HG03280 (cell line): ENCODE data around the gene UBE2H.

Source experiments
- ATAC-seq: cut with Tn5 transposase; IDR thresholded peaks from one replicate; pipeline ENCODE4 v1.9.1; 2021; ENCODE audit warnings: mild to moderate bottlenecking, moderate library complexity; ENCODE audit not compliant: unreplicated experiment

UBE2H gene

DNA sequence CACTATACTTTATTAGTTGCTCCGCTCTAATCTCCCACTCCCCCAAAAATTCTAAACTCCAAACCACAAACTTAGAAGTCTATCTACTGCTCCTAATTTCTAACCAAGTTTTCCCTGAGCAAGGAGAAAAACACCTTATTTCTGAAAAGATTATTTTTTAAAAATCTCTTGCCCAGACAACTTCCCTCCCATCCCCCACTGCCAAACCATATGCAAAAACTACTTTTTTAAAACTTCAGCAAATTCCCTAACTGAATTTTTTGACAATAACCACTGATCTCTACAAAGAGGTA, 1.9 kb downstream of the UBE2H start:
- no peak for ATAC-seq

DNA sequence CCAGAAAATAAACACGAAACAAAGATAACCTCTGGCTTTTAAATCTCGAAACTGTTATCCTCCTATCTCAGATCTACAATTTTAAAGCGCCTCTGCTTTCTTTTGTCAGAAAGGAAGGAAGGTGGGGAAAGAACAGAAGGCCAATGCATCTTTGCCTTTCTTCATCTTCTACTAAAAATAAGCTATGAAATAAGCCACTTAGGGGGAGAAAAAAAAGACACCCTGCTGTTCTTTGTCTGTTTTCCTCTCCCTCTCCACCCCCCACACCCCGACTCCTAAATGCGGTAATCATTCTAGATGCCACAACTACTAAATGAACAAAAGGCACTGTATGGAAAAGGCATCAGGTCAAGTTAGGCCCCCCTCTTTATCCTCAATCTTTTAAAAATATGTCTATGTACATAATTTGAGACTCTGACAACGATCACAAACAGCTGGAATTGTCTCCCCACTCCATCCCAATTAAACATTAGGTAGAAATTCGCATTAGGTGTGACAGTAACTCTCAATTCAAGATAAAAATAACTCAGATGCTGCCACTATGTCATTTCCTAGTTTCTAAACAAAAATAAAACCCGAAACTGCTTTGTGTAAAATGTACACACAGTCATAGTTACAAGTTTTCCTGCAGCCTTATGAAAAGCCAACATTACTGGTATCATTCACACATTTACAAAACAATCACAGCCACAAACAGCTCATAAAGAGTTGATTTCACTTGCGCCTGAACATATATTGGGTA, 2.4 kb downstream of the UBE2H start:
- no peak for ATAC-seq

DNA sequence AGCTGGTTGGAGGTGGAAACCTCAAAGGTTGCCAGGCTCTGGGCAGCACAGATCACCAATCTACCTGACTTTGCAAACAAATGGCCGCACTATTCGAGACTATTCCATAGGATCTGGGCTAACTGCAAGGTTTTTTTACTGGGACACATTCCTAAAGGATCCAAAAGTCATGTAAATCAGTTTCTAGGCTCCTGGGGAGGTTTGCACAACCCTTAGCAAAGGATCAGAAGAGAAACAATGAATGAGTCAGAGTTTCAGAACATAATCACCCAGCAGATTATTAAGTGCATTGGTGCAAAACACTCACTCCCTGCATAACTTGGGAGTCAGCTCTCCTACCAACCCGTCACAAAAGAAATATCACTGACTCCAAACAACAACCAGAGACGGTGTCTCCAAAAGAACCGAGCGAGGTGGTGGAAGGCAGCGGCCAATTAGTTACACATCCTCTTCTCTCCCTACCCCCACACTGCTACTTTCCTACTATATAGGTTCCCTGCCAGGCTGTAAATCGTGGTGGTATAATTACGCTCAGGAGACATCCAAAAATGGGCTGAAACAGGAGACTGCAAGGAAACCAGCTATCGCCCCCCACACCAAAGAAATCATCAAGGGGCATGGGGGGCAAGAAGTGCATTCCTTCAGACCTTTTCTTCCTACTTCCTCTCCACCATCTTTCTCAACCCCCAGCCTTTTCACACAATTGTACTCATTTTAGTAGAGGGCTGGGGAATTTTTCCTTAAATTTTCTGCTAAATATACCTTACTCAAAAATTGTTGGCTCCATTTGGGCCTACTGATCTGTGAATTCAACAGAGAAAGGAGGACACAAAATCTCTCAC, 3.2 kb downstream of the UBE2H start:
- peak; percentile 1 for ATAC-seq

DNA sequence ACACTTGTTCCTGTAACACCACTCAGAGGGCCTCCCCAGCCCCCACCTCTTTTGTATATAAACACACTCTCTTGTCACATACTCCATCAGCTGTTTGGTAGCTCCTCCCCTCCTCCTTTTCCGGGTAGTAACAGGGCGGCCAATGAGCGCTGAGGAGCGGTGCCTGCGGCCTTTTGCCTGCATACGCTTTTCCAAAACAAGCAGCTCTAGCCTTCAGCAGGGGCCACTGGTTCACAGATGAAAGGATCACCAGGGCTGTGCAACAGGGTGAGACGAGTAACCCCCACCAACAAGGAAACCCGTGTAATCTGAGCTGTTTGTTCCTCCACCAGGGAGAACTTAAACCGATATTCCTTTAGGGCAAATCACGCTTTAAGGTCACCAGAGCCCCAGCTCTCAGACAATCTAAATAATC, 3.9 kb downstream of the UBE2H start:
- peak; percentile 30 for ATAC-seq

DNA sequence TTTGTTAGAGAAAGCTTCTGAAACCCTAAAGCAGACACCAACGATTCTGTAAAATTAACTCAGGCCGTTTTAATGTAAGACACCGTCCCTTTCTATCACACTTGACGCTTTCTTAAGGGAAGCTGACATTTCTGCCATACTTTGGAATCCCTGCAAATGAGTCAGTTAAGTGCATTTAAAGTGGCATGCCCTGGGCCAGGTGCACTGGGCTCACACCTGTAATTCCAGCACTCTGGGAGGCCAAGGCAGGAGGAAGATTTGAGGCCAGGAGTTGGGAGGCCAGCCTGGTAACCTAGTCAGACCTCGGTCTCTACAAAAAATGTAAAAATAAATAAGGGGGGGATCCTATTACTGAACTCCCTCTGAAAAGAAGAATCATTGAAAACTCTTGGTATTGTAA, 4.4 kb downstream of the UBE2H start:
- ATAC-seq, result no peak

DNA sequence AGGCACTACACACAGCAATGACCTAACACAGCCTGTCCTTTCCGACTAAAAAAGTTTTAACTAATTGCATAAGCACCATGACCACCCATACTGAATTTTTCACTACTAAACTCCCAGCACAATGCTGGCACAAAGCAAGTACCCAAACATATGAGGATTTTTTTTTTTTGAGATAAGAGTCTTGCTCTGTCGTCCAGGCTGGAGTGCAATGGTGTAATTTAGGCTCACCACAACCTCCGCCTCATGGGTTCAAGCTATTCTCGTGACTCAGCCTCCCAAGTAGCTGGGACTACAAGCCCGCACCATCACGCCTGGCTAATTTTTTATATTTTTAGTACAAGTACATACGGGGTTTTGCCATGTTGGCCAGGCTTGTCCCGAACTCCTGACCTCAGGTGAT, 5.1 kb downstream of the UBE2H start:
- ATAC-seq, result no peak

DNA sequence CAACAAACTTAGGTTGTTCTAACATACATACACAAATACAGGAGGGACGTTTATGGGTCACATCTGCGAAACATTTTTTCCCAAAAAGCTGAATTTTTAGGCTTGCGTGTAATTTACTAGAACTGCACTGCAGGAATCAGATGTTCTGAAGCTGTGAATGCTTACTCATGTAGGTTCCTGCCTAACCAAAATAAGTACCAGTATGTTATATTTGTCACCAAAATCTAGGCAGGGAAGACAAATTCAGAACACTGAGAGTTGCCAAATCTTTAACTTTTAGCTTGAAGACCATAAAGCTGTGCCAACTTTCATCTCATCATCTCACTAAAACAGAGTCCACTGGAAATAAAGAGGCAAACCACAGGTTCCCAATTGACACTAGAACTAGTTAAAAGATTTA, 5.7 kb downstream of the UBE2H start:
- no peak for ATAC-seq

DNA sequence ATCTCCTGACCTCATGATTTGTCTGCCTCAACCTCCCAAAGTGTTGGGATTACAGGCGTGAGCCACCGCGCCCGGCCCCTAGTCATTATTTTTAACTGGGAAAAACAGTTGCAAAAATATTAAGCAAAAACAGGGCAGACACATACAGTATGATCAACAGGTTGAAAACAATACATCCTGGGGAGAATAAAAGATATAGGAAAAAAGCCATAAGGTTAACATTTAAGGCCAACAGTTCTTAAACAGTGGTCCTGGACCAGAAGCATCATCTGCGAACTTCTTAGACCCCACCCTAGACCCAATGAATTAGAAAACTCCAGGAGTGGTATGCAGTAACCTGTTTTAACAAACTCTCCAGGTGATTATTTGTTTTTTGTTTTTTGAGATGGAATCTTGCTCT, 6.5 kb downstream of the UBE2H start:
- no peak for ATAC-seq

DNA sequence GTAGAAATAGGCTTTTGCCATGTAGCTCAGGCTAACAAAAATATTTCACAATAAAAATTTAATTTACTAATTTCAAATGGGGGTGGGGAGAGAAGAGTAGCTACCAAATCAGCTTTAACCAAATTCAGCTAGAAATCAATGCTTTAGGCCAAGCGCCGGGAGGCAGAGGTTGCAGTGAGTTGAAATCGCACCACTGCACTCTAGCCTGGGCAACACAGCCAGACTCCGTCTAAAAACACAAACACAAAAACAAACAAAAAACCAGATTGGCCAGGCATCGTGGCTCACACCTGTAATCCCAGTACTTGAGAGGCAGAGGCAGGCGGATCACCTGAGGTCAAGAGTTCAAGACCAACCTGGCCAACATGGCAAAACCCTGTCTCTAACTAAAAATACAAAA, 9.4 kb downstream of the UBE2H start:
- no peak for ATAC-seq

DNA sequence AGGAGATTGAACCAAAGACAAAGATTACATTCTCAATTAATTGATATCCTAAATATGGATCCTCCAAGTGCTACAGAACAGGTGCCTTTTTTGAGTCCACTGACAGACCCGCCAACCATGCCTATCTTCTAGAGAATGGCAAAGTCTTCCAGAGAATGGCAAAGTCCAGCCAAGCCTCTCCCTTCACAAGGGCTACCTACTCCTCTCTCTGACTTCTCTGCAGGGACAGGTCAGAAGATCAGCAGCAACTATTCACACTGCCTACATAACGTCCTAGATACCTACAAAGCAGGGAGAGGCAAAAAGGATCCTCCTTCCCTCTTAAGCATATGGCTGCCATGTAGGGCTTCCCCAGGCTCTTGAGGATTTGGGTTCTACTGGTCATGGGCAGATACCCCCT, 12.4 kb downstream of the UBE2H start:
- no peak for ATAC-seq

DNA sequence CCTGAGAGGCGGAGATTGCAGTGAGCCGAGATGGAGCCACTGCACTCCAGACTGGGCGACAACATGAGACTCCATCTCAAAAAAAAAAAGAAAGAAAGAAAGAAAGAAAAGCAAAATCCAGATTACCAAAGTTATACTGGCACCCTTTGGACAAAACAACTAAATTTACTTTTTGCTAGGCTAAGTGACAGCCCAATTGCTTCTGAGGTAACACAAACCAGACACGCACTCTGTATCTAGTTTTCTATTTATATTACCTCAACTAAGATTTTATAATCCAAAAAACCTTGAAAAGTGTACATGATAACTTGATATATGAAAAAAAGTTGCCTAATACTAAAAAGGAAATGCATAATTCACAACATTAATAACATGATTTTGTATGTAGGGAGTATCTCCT, 12.9 kb downstream of the UBE2H start:
- ATAC-seq, result no peak

DNA sequence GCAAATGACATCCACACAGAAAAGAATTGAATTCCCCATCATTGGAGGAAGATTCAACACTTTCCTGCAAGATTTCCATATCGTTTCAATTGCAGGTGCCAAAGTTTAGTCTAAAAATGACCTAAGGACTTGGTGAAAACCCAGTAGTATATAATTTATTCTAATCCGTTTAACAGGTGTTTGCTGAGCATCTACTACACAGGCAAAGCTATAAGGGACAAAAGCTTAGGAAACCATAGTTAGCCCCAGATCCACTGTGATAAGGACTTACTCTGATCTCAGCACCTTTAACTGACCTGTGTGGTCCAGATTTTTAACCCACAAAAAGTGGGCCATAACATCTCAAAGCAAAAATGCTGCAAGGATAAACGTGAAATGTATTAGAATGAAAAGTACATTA, 19.1 kb downstream of the UBE2H start:
- ATAC-seq, result no peak

DNA sequence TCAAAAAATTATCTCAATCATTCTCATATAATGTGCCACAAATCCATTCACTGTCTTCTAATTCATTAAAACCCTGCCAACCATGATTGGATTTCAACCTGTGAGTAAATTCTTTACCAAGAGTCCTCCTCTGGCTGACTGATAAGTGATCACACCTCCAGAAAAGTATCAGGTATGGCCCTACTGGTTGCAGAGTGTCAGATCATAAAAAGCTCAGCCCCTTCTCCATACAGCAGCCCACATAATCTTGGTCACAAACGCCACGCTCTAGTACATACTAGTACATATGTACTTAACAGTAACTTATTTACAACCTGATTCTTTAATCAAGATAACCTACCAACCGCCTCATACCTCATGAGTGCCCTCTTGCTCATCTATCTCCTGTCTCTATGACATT, 26.1 kb downstream of the UBE2H start:
- ATAC-seq, result no peak

DNA sequence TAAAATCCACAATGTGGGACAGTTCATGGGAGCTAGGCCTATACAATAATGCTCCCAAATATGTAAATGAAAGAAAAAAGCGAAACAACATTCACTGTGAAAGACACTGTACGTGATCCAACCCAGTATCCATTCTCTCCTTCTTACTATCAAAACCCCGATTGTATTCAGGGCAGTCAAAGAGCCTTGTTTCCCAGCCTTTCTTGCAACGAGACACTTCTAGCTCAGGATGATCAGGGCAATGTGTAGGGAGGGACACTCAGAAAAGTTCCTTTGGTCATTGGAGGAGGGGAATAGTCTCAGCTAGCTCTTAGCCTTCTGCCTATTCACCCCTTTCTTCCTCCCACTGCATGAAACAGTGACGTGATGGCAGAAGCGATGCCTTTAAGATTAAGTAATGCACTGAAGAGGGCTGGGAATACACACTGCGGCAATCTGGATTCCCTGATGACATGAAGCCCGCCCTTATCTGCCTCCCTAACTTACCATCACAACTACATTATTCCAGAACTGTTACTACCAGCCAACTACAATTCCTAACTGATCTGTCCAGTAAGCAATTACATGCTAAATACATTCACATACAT, 27.3 kb downstream of the UBE2H start:
- no peak for ATAC-seq

DNA sequence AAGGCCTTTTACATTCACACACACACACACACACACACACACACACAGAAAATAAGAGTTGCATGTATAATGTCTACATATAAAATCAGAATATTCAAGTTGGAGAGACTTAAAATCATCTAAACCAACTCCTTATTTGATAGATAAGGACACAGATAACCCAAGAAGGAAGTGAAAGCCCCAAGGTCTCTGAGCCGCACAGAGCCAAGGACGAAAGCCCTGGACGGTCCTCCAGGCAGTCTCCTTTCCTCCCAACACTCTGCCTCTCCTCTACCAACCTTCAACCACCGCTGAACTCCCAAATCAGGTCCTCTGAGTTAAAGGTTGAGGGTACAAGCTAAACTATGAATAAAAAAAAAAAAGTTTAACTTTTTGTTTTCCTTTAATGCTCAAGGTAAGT, 28.2 kb downstream of the UBE2H start:
- ATAC-seq, result no peak

DNA sequence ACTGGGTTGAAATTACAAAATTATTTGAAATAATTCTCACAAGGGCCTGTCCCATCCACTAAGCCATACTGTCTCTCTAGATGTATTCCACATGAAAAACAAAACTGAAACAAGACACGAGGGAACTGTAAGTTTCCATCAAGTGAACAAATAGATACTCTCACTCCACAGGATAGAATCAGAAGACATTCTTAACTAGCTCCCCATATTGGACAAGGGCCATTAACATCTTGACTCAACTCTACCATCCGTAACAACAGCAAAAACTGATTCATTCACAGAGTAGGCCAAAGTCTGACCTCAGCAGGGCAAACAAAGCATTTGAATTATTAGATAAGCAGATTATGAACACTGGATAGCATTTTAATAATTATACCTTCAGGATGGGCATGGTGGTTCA, 29.1 kb downstream of the UBE2H start:
- ATAC-seq, result no peak

DNA sequence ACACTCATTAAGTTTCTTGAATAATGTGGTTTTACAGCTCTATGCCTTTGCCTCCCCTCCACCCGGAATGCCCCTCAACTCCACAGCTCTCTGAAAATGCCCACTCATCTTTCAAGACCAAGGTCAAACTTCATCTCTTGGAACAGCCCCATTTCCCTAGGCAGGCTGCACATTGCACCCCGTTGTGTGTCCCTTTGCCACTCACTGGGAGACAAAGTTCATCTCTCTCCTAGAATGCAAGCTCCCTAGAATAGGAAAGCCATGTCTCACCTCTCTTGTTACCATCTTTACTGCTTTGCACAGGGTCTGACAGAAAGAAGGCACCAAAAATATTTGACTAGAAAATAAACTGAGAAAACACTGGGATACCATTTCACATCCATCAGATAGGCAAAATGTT, 33.3 kb downstream of the UBE2H start:
- no peak for ATAC-seq

DNA sequence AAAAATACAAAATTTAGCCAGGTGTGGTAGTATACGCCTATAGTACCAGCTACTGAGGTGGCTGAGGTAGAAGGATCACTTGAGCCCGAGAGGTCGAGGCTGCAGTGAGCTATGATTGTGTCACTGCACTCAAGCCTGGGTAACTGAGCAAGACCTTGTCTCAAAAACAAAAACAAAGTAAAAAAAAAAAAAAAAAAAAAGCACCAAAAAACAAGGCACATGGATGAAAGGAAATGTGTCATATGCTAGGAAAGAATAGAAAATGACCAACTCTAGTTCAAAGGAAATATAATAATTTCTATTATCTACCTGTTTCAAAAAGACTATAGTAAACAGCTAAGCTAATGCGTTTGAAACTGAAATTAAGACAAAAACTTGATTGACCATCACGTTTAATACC, 33.8 kb downstream of the UBE2H start:
- ATAC-seq, result no peak

DNA sequence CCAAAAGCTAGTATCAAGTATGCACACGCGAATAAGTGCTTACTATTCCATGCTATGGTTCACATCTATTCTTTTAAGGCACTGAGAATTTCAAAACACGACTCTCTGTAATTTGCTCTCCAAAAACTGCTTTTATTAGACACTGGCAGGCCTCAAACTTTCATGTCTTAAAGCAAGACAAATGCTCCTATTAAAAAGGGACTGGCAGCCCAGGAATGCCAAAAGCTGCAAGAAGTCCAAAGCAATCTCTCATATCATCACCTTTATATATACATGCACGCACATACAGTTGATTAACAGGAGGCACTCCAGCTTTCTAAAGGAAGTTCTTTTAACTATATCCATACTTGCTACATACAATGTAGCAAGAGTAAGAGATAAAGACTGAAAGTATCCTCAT, 34.8 kb downstream of the UBE2H start:
- no peak for ATAC-seq

DNA sequence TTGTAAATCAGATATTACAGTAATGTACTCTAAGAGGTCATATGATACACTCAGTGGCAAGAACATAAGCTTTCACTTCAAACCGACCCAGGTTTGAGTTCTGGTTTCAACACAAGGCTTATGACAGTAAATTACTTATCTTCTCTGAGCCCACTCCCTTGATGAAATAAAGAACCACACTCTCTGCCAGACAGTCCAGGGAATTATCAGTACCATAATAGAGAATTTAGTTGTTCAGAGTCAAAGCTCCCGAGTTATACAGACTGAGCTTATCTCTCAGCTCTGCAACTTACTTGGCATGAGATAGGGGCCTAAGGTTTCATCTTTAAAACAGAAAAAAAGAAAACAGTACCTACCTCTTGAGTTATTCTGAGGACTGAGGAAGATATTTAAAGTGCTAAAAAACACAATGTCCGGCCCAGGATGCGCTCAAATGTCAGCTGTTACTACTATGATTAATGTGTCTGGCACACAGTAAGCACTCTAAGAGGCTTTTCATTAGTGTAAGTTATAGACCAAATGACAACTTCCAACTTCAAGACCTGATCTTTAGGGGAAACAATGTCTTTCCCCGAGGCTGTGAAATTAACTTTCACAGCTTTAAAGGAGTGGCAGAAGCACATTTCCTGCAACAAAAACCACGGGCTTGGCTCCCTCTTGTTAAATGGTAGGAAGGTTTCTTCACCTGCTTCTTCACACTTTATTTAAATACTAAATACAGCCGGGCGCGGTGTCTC, 38.1 kb downstream of the UBE2H start:
- no peak for ATAC-seq

DNA sequence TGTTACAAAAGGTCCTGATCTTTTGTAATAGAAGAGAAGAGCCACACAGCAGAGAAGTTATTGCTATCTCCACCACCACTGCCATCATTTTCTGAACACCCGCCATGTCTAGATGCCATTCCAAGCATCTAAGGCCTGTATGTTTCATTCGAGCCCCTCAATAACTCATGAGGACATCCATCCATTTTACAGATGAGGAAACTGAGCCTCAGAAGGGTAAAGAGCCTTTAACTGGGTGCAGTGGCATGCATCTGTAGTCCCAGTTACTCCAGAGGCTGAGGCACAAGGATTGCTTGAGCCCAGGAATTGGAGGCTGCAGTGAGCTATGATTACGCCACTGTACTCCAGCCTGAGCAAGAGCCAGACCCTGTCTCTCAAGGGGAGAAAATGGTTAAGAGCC, 39.3 kb downstream of the UBE2H start:
- ATAC-seq, result no peak

DNA sequence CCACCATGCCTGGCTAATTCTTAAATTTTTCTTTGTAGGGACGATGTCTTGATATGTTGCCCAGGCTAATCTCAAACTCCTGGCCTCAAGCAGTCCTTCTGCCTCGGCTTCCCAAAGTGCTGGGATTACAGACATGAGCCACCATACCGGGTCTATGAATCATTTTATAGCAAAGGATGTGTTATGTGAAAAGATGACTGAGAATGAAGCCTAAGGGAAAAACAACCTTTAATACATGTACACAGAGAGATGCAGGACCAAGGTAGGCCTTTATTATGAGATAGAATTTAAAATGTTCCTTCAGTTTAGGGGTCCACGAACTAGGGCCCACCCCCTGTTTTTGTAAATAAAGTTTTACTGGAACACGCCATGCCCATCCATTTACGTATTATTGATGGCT, 41.0 kb downstream of the UBE2H start:
- ATAC-seq, result no peak
